Inflammatory macrophage (primary cell): ENCODE measurements around the gene TMEM41A.
"Not testable (repeated sequence)": the region's sequence is repeated elsewhere in the genome, so short reads cannot be mapped to it uniquely, and the experiment has no call there.

Source experiments
- DNase-seq, 2 donors: peaks; one replicate each; pipeline ENCODE4 v3.0.0-alpha.2; 2020 to 2022

TMEM41A gene

GRCh38 chr3:185488465-185488864, 10.4 kb downstream of the TMEM41A start:
- DNase-seq, result no peak

GRCh38 chr3:185486394-185486793, 12.4 kb downstream of the TMEM41A start:
- no peak for DNase-seq

- DNase-seq, result no peak
Measured at GRCh38 chr3:185484296-185484695, 14.5 kb downstream of the TMEM41A start.

- peak; percentile 15 to 39 for DNase-seq
Measured at GRCh38 chr3:185479373-185479945, 19.4 kb downstream of the TMEM41A start.

- DNase-seq, result no peak
Measured at GRCh38 chr3:185477316-185477715, 21.5 kb downstream of the TMEM41A start.

GRCh38 chr3:185474922-185475321, 23.9 kb downstream of the TMEM41A start:
- DNase-seq, result not testable (repeated sequence)

GRCh38 chr3:185473290-185473815, 25.5 kb downstream of the TMEM41A start:
- DNase-seq, result no peak

- DNase-seq, result no peak
Measured at GRCh38 chr3:185470323-185470722, 28.5 kb downstream of the TMEM41A start.

- no peak for DNase-seq
Measured at GRCh38 chr3:185469542-185469941, 29.3 kb downstream of the TMEM41A start.

- DNase-seq, result not testable (repeated sequence)
Measured at GRCh38 chr3:185466123-185466522, 32.7 kb downstream of the TMEM41A start.

- no peak for DNase-seq
Measured at GRCh38 chr3:185465471-185465870, 33.4 kb downstream of the TMEM41A start.

GRCh38 chr3:185460719-185461350, 38.0 kb downstream of the TMEM41A start:
- peak; percentile 7 to 56 for DNase-seq

- no peak for DNase-seq
Measured at GRCh38 chr3:185460309-185460708, 38.5 kb downstream of the TMEM41A start.

GRCh38 chr3:185457376-185457775, 41.5 kb downstream of the TMEM41A start:
- peak; percentile 12 to 47 for DNase-seq

GRCh38 chr3:185451432-185451831, 47.4 kb downstream of the TMEM41A start:
- not testable (repeated sequence) for DNase-seq

- DNase-seq, result no peak
Measured at GRCh38 chr3:185448107-185448506, 50.7 kb downstream of the TMEM41A start.

GRCh38 chr3:185444329-185444728, 54.5 kb downstream of the TMEM41A start:
- no peak for DNase-seq

- no peak for DNase-seq
Measured at GRCh38 chr3:185442031-185442430, 56.8 kb downstream of the TMEM41A start.

GRCh38 chr3:185439745-185440466, 58.9 kb downstream of the TMEM41A start:
- no peak for DNase-seq
